CD14-positive monocyte (primary cell): Measurements from ENCODE around the gene P2RY12. TPM values are rescaled to one million over a fixed set of nuclear protein-coding genes. Genes with fewer than 3 reads are reported as not detected.

ENCODE experiments used
- DNase-seq, 3 donors: peaks; one replicate each; pipeline ENCODE4 v3.0.0-alpha.2; 2011 to 2022
- H2AFZ ChIP-seq: 2 replicates; pipeline ENCODE4 v1.6.0; 2012; ENCODE audit warnings: mild to moderate bottlenecking, low read depth, low read length, inconsistent platforms; ENCODE audit not compliant: insufficient read depth, poor library complexity, severe bottlenecking
- H3K27ac ChIP-seq, 2 donors: 1 replicate in 1 of 2; 2 replicates in 1 of 2; pipeline ENCODE4 v1.5.1; 2012 to 2013; ENCODE audit warnings: low read length in 2 of 2, control low read depth in 1 of 2, inconsistent platforms in 1 of 2, low read depth in 1 of 2, mild to moderate bottlenecking in 1 of 2
- H3K27me3 ChIP-seq, 2 donors: one replicate each; pipeline versions ENCODE4 v1.6.0 to v1.6.1; 2011 to 2013; ENCODE audit warnings: low read length in 2 of 2; ENCODE audit not compliant: control insufficient read depth in 2 of 2, insufficient read depth in 2 of 2
- H3K36me3 ChIP-seq, 2 donors: replicated peaks in 1 of 2; 1 replicate in 1 of 2; 2 replicates in 1 of 2; pipeline versions ENCODE4 v1.5.1 to v1.6.1; 2012 to 2013; ENCODE audit warnings: low read length in 2 of 2, control low read depth in 1 of 2, inconsistent platforms in 1 of 2, mild to moderate bottlenecking in 1 of 2; ENCODE audit not compliant: insufficient read depth in 2 of 2, control insufficient read depth in 1 of 2
- H3K4me1 ChIP-seq, 2 donors: 1 replicate in 1 of 2; 2 replicates in 1 of 2; pipeline versions ENCODE4 v1.5.1 to v1.6.1; 2012 to 2013; ENCODE audit warnings: low read length in 2 of 2, control low read depth in 1 of 2, inconsistent platforms in 1 of 2, mild to moderate bottlenecking in 1 of 2, moderate library complexity in 1 of 2; ENCODE audit not compliant: insufficient read depth in 2 of 2, control insufficient read depth in 1 of 2
- H3K4me2 ChIP-seq: replicated peaks from 2 replicates; pipeline ENCODE3; 2012; ENCODE audit warnings: low read length, moderate library complexity, mild to moderate bottlenecking; ENCODE audit not compliant: poor library complexity, severe bottlenecking; ENCODE audit errors: extremely low read depth
- H3K4me3 ChIP-seq, 3 experiments: fragments of 200-600 bp in 1 of 3; sonication (generic) in 1 of 3; replicated peaks in 1 of 3; 1 replicate in 2 of 3; 2 replicates in 1 of 3; pipeline ENCODE4 v1.5.1; 2011 to 2013; ENCODE audit warnings: low read length in 3 of 3, mild to moderate bottlenecking in 3 of 3, control low read depth in 2 of 3, low read depth in 2 of 3, inconsistent platforms in 1 of 3, moderate library complexity in 1 of 3
- H3K79me2 ChIP-seq: 2 replicates; pipeline ENCODE4 v1.6.0; 2012; ENCODE audit warnings: mild to moderate bottlenecking, control low read depth, inconsistent platforms, low read length, moderate library complexity; ENCODE audit not compliant: insufficient read depth
- H3K9ac ChIP-seq: 2 replicates; pipeline ENCODE4 v1.6.0; 2017; ENCODE audit warnings: low read length, mild to moderate bottlenecking; ENCODE audit not compliant: insufficient read depth, poor library complexity, severe bottlenecking
- H3K9me3 ChIP-seq, 2 donors: replicated peaks in 1 of 2; 1 replicate in 1 of 2; 2 replicates in 1 of 2; pipeline versions ENCODE4 v1.5.1 to v1.6.1; 2012 to 2013; ENCODE audit warnings: low read length in 2 of 2, control low read depth in 1 of 2; ENCODE audit not compliant: control insufficient read depth in 1 of 2, insufficient read depth in 1 of 2
- H4K20me1 ChIP-seq: 2 replicates; pipeline ENCODE4 v1.6.0; 2012; ENCODE audit warnings: mild to moderate bottlenecking, low read length, control low read depth, moderate library complexity; ENCODE audit not compliant: insufficient read depth
- H3K27ac Mint-ChIP-seq, 7 donors: one replicate each; pipeline ENCODE4 v1.8.0; 2020; ENCODE audit warnings: mild to moderate bottlenecking in 7 of 7, mixed read lengths in 7 of 7, moderate library complexity in 6 of 7, inconsistent platforms in 2 of 7
- H3K27me3 Mint-ChIP-seq, 3 donors: one replicate each; pipeline ENCODE4 v1.8.0; 2021 to 2022; ENCODE audit warnings: low read depth in 3 of 3, mild to moderate bottlenecking in 3 of 3, mixed read lengths in 3 of 3, moderate library complexity in 3 of 3, inconsistent platforms in 1 of 3
- H3K36me3 Mint-ChIP-seq, 2 donors: one replicate each; pipeline ENCODE4 v1.8.0; 2020; ENCODE audit warnings: mixed read lengths in 2 of 2, inconsistent platforms in 1 of 2, mild to moderate bottlenecking in 1 of 2
- H3K4me1 Mint-ChIP-seq: one replicate; pipeline ENCODE4 v1.8.0; 2020; ENCODE audit warnings: mild to moderate bottlenecking, mixed read lengths
- H3K4me3 Mint-ChIP-seq, 2 donors: one replicate each; pipeline ENCODE4 v1.8.0; 2020; ENCODE audit warnings: mild to moderate bottlenecking in 2 of 2, mixed read lengths in 2 of 2, moderate library complexity in 1 of 2
- H3K9me3 Mint-ChIP-seq, 7 donors: one replicate each; pipeline ENCODE4 v1.8.0; 2020 to 2022; ENCODE audit warnings: mixed read lengths in 7 of 7, mild to moderate bottlenecking in 6 of 7, moderate library complexity in 6 of 7, inconsistent platforms in 2 of 7
- CTCF ChIP-seq: fragments of 200-600 bp; IDR thresholded peaks from one replicate; pipeline ENCODE4 v1.8.0; 2022; ENCODE audit warnings: antibody characterized with exemption, mild to moderate bottlenecking
- WGBS: methylation state at CpG from one replicate; pipeline ENCODE4 v1.1.5; 2013; ENCODE audit warnings: missing lambda C conversion rate; ENCODE audit not compliant: insufficient coverage; 5-methylcytosine and 5-hydroxymethylcytosine counted together
- intact Hi-C, 2 donors: fragments of 100-400 bp; cut with micrococcal nuclease; formaldehyde crosslinking; loops; one replicate each; pipeline versions ENCODE4 v1.15.0 to v1.15.1; 2023
- polyA plus RNA-seq, 3 donors: library from polyadenylated mRNA; depleted of rRNA in 1 of 3; unstranded in 2 of 3; stranded (reverse) in 1 of 3; fragments of 300-500 nt in 2 of 3; fragments of >200 nt in 1 of 3; fragmentation: Illumina TruSeq in 2 of 3; gene quantifications; 1 replicate in 2 of 3; 2 replicates in 1 of 3; pipeline ENCODE4 v1.2.3, GENCODE V29; 2012 to 2021

Gene P2RY12
- polyA plus RNA-seq, 3 donors, result 1.9 to 3.0 (median 2.7) TPM

GRCh38 chr3:151318991-151319390, 65.6 kb downstream of the P2RY12 start:
- intact Hi-C loops, result no loop called here
- peaks cover 0 to 3% (median 0%) of the 10 kb centered on the region in 3 donors for H3K27me3 Mint-ChIP-seq
- H3K27ac Mint-ChIP-seq, result peak overlapping the region; percentile 76 to 95 (median 93)
- Histone ChIP-seq H3K36me3 (no peaks in the 10 kb centered on the region), H3K4me1 (peaks cover 48 to 60% of the 10 kb centered on the region in 2 donors), H3K9ac (peak overlapping the region; percentile 13), H3K27me3 (no peaks in the 10 kb centered on the region), H3K79me2 (no peaks in the 10 kb centered on the region), H3K4me3 (peak overlapping the region in 2 of 3 experiments; percentile 10 to 64), H2AFZ (peak overlapping the region; percentile 16), H4K20me1 (no peaks in the 10 kb centered on the region), H3K27ac (peak overlapping the region; percentile 64 to 81), H3K9me3 (no peaks in the 10 kb centered on the region), H3K4me2 (peak overlapping the region; percentile 73)
- no peak for TF ChIP-seq CTCF
- peak; percentile 61 to 85 (median 77) for DNase-seq
- H3K36me3 Mint-ChIP-seq, result no peaks in the 10 kb centered on the region
- H3K9me3 Mint-ChIP-seq, result peaks cover 0 to 2% (median 0%) of the 10 kb centered on the region in 7 donors
- H3K4me3 Mint-ChIP-seq, result peak overlapping the region; percentile 52 to 75
- peaks cover 59% of the 10 kb centered on the region for H3K4me1 Mint-ChIP-seq
- 11% methylated on average over 3 of the region's 7 CpGs for WGBS

GRCh38 chr3:151318313-151318712, 66.2 kb downstream of the P2RY12 start:
- Histone ChIP-seq H3K27ac (peak overlapping the region; percentile 64 to 81), H3K36me3 (no peaks in the 10 kb centered on the region), H2AFZ (no peak overlapping the region), H3K4me2 (peak overlapping the region; percentile 73), H3K9me3 (no peaks in the 10 kb centered on the region), H3K4me3 (peak overlapping the region in 1 of 3 experiments; percentile 64), H3K9ac (no peak overlapping the region), H3K4me1 (peaks cover 46 to 56% of the 10 kb centered on the region in 2 donors), H4K20me1 (no peaks in the 10 kb centered on the region), H3K27me3 (no peaks in the 10 kb centered on the region), H3K79me2 (no peaks in the 10 kb centered on the region)
- Mint-ChIP-seq H3K27me3 (peaks cover 0 to 3% (median 0%) of the 10 kb centered on the region in 3 donors), H3K4me1 (peaks cover 54% of the 10 kb centered on the region), H3K27ac (peak overlapping the region in 6 of 7 donors; percentile 73 to 95 (median 90)), H3K36me3 (no peaks in the 10 kb centered on the region), H3K9me3 (peaks cover 0 to 2% (median 0%) of the 10 kb centered on the region in 7 donors), H3K4me3 (no peak overlapping the region)
- intact Hi-C loops, result no loop called here
- DNase-seq, result no peak
- no peak for TF ChIP-seq CTCF
